Liver (tissue), 3 donors: ENCODE results near the gene TAS2R31.

Experiments used
- CTCF ChIP-seq: fragments of 150-350 bp; IDR thresholded peaks from 2 replicates; pipeline ENCODE4 v1.5.1; 2017; ENCODE audit warnings: improper control_type of control experiment, low read depth, low read length; ENCODE audit not compliant: missing input control
- GABPA ChIP-seq, 2 donors: IDR thresholded peaks in 1 of 2; conservative IDR thresholded peaks in 1 of 2; 2 replicates each; pipeline ENCODE4 v1.6.1; 2016; ENCODE audit warnings: antibody characterized with exemption in 2 of 2, mild to moderate bottlenecking in 1 of 2, moderate library complexity in 1 of 2
- donor health status: healthy.
- donor health status: healthy.

- no peak for TF ChIP-seq CTCF
- no peak for TF ChIP-seq GABPA (IDR thresholded peaks at IDR 0.05 in 1 of 2, conservative IDR thresholded peaks at IDR 0.05 in 1 of 2)
Measured at GRCh38 chr12:11059041-11059440, 27.8 kb upstream of the TAS2R31 start.
